Activated CD8-positive, alpha-beta T cell treated with anti-CD3 and anti-CD28 coated beads for 36 hours (primary cell): Measurements from ENCODE around the gene SF3B1. TPM values are rescaled to one million over a fixed set of nuclear protein-coding genes. Genes with fewer than 3 reads are reported as not detected.

Source experiments
- ATAC-seq: fragments of 200-7000 bp; cut with Tn5 transposase; one replicate; pipeline ENCODE4 v1.10.0; 2021; ENCODE audit warnings: mild to moderate bottlenecking, moderate library complexity
- CTCF ChIA-PET: fragments of 350-600 bp; sonication (Branson Sonifier 250); formaldehyde crosslinking; loops from one replicate; lab custom pipeline; 2021; ENCODE audit warnings: antibody characterized with exemption; lab: Charles Lee
- POLR2A ChIA-PET: fragments of 350-600 bp; sonication (Branson Sonifier 250); formaldehyde crosslinking; loops from one replicate; lab custom pipeline; 2021; ENCODE audit warnings: antibody characterized with exemption; lab: Charles Lee
- DNase-seq: peaks from one replicate; pipeline ENCODE4 v3.0.0-alpha.2; 2020
- H3K27ac Mint-ChIP-seq: one replicate; pipeline ENCODE4 v1.8.0; 2021; ENCODE audit warnings: mild to moderate bottlenecking, mixed read lengths
- H3K27me3 Mint-ChIP-seq: one replicate; pipeline ENCODE4 v1.8.0; 2021; ENCODE audit warnings: mixed read lengths
- H3K36me3 Mint-ChIP-seq: one replicate; pipeline ENCODE4 v1.8.0; 2021; ENCODE audit warnings: low read depth, mixed read lengths
- H3K4me1 Mint-ChIP-seq: one replicate; pipeline ENCODE4 v1.8.0; 2021; ENCODE audit warnings: low read depth, mixed read lengths
- H3K4me3 Mint-ChIP-seq: one replicate; pipeline ENCODE4 v1.8.0; 2021; ENCODE audit warnings: mild to moderate bottlenecking, moderate library complexity, mixed read lengths
- H3K9me3 Mint-ChIP-seq: one replicate; pipeline ENCODE4 v1.8.0; 2021; ENCODE audit warnings: mixed read lengths
- intact Hi-C: fragments of 100-400 bp; cut with micrococcal nuclease; formaldehyde crosslinking; loops from one replicate; pipeline ENCODE4 v1.10.0; 2022
- total RNA-seq, 2 experiments: library from RNA; stranded (reverse); gene quantifications; one replicate each; pipeline ENCODE4 v1.2.3, GENCODE V29; 2021
- TF ChIP-seq, protein P1 (sequence below): fragments of 200-600 bp; IDR thresholded peaks from one replicate; pipeline ENCODE4 v1.8.0; 2022; ENCODE audit warnings: antibody characterized with exemption, mild to moderate bottlenecking

The SF3B1 gene
- total RNA-seq, 2 experiments from 2014 or later = 235 to 253 TPM

GRCh38 chr2:197369933-197370320 lies 64.9 kb downstream of the SF3B1 start:
- ATAC-seq (peak; percentile 20), DNase-seq (peak; percentile 11)
- intact Hi-C loops = no loop called here
- TF ChIP-seq, protein P1, sequence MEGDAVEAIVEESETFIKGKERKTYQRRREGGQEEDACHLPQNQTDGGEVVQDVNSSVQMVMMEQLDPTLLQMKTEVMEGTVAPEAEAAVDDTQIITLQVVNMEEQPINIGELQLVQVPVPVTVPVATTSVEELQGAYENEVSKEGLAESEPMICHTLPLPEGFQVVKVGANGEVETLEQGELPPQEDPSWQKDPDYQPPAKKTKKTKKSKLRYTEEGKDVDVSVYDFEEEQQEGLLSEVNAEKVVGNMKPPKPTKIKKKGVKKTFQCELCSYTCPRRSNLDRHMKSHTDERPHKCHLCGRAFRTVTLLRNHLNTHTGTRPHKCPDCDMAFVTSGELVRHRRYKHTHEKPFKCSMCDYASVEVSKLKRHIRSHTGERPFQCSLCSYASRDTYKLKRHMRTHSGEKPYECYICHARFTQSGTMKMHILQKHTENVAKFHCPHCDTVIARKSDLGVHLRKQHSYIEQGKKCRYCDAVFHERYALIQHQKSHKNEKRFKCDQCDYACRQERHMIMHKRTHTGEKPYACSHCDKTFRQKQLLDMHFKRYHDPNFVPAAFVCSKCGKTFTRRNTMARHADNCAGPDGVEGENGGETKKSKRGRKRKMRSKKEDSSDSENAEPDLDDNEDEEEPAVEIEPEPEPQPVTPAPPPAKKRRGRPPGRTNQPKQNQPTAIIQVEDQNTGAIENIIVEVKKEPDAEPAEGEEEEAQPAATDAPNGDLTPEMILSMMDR = no peak
- Mint-ChIP-seq H3K27ac (peak overlapping the region; percentile 55), H3K36me3 (no peaks in the 10 kb centered on the region), H3K4me3 (no peak overlapping the region), H3K27me3 (no peaks in the 10 kb centered on the region), H3K4me1 (peaks cover 24% of the 10 kb centered on the region), H3K9me3 (no peaks in the 10 kb centered on the region)
- CTCF ChIA-PET = interaction anchor here (1.2 to 1.4 kb wide), 2 partner anchors 41 to 256 kb away, joined by 3 read pairs; no protein-coding TSS in a partner anchor
- POLR2A ChIA-PET = interaction anchor here (0.6 to 0.9 kb wide), 2 partner anchors 9 to 59 kb away, joined by 3 read pairs; no protein-coding TSS in a partner anchor

- ATAC-seq (peak; percentile 68), DNase-seq (peak; percentile 30)
- TF ChIP-seq, protein P1 = no peak
- H3K9me3 Mint-ChIP-seq = no peaks in the 10 kb centered on the region
- H3K4me1 Mint-ChIP-seq = peaks cover 19% of the 10 kb centered on the region
- H3K27ac Mint-ChIP-seq = peak overlapping the region; percentile 55
- POLR2A ChIA-PET = interaction anchor here (0.6 to 1.0 kb wide), 4 partner anchors 9 to 61 kb away, joined by 3 to 4 read pairs (median 3); no protein-coding TSS in a partner anchor
- no peaks in the 10 kb centered on the region for H3K27me3 Mint-ChIP-seq
- no peak overlapping the region for H3K4me3 Mint-ChIP-seq
- intact Hi-C loops = no loop called here
- H3K36me3 Mint-ChIP-seq = no peaks in the 10 kb centered on the region
- CTCF ChIA-PET = interaction anchor here (1.0 to 1.4 kb wide), 3 partner anchors 9 to 256 kb away, joined by 3 to 6 read pairs (median 3); no protein-coding TSS in a partner anchor
Measured at GRCh38 chr2:197369228-197369932, 65.4 kb downstream of the SF3B1 start.

DNA sequence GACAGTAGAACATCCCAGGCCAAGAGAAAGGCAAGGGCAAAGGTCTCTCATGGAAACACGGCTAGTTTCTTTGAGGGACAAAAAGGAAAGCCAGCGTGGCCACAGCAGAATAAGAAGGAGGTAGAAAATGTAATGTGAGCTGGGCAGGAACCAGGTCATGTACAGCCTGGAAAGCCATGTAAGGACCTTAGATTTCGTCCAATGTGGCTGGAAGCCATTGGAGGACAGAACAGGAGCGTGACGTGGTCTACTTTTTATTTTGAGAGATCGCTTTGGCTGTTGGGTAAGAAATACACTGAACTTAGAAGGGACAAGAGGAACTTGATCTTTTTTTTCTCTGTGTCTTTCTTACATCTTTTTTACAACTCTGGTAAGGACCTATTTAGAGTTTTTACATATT lies 66.4 kb downstream of the SF3B1 start:
- H3K4me3 Mint-ChIP-seq = no peak overlapping the region
- peaks cover 15% of the 10 kb centered on the region for H3K4me1 Mint-ChIP-seq
- H3K36me3 Mint-ChIP-seq = no peaks in the 10 kb centered on the region
- POLR2A ChIA-PET = interaction anchor here (0.9 to 1.0 kb wide), 2 partner anchors 40 to 60 kb away, joined by 3 to 4 read pairs; no protein-coding TSS in a partner anchor
- no peaks in the 10 kb centered on the region for H3K9me3 Mint-ChIP-seq
- TF ChIP-seq, protein P1 = no peak
- H3K27ac Mint-ChIP-seq = no peak overlapping the region
- CTCF ChIA-PET = interaction anchor here (1.0 kb wide), 1 partner anchor 10 kb away, joined by 6 read pairs; no protein-coding TSS in a partner anchor
- DNase-seq (no peak), ATAC-seq (no peak)
- H3K27me3 Mint-ChIP-seq = no peaks in the 10 kb centered on the region
- intact Hi-C loops = no loop called here

DNA sequence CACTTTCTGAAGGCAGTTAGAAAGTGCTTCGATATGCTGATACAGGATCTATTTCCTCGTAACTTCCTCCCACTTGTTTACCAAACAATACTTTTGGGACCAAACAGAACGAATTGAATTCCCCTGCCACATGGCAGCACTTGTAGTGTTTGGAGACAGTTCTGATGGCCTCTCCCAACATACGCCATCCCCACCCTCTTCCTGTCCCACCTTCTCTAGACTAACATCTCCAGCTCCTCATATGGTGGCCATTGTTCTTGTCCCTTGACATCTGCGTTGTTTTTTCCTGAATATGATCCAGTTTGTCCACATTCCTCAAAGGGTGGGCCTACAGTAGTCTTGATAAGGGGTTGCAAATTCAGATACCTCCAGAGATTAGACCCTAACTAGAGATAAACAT lies 70.8 kb downstream of the SF3B1 start:
- no peak overlapping the region for H3K27ac Mint-ChIP-seq
- intact Hi-C loops = loop anchor here (5.0 kb wide), 1 partner anchor 37 kb away; no protein-coding TSS in a partner anchor
- TF ChIP-seq, protein P1 = no peak
- peaks cover 7% of the 10 kb centered on the region for H3K9me3 Mint-ChIP-seq
- CTCF ChIA-PET = interaction anchor here (0.7 to 3.7 kb wide), 4 partner anchors 9 to 613 kb away, joined by 3 to 16 read pairs (median 10); no protein-coding TSS in a partner anchor
- peaks cover 20% of the 10 kb centered on the region for H3K4me1 Mint-ChIP-seq
- DNase-seq = no peak
- POLR2A ChIA-PET = interaction anchor here (1.1 to 1.2 kb wide), 2 partner anchors 9 to 251 kb away, joined by 4 to 5 read pairs; no protein-coding TSS in a partner anchor
- no peaks in the 10 kb centered on the region for H3K27me3 Mint-ChIP-seq
- H3K4me3 Mint-ChIP-seq = no peak overlapping the region
- no peak for ATAC-seq
- H3K36me3 Mint-ChIP-seq = no peaks in the 10 kb centered on the region
